GM21528 (cell line): ENCODE measurements around the gene SUPT3H.

Experiments
- ATAC-seq: cut with Tn5 transposase; IDR thresholded peaks from one replicate; pipeline ENCODE4 v1.9.1; 2021; ENCODE audit warnings: mild to moderate bottlenecking, moderate library complexity; ENCODE audit not compliant: unreplicated experiment, low FRiP score

Gene SUPT3H

DNA sequence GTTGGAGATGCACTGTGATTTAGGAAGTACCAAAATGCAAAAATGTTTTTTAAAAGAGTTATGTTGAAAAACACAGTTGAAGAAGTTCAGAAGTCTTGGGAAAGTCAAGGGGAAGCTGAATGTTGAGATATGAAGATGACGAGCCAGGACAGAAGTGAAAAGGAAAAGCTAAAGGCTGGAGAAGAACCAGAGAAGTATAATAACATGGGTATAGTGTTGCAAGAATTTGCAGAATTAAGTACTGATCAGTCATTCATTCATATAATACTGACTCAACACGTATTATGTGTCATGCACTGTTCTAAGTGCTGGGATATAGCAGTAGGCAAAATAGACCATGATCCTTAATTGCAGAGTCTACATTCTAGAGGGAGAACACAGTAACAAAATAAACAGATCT, 557.4 kb downstream of the SUPT3H start:
- ATAC-seq, result no peak

DNA sequence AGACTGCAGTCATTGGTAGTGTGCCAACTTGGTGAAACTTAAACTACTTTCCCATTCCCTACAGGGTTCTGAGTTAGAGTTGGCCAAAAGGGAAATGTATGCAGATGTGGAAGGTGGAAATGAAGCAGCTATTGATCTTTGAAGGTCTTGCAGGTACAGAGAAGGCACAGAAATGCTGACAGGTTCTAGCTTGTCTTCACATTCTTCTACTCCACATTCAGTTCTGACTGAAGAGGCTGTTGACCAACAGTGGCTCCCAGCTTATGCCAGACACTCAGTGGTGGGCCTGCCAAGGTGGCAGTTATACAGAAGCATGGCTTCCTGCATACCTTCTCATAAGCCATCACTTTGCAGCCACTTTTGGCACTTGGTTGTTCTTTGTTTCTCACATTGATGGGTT, 566.3 kb downstream of the SUPT3H start:
- ATAC-seq, result no peak

DNA sequence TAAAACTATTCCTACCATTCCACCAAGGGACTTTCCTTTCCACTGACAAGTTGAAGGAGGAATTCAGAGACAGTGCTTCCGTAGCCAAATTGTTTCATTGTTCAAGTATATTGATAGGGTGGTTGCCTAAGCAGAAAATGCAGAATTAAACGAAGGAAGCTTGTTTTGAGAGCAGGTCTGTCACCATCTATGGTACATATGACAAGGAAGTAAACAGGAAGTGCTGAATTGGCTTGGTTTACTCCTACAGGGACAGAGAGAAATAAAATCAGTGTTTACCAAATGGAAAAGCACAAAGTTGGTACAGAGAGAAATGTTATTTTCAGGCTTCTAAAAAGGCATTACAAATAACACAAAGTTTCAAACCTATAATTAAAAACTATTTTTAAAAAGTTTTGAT, 568.5 kb downstream of the SUPT3H start:
- no peak for ATAC-seq

DNA sequence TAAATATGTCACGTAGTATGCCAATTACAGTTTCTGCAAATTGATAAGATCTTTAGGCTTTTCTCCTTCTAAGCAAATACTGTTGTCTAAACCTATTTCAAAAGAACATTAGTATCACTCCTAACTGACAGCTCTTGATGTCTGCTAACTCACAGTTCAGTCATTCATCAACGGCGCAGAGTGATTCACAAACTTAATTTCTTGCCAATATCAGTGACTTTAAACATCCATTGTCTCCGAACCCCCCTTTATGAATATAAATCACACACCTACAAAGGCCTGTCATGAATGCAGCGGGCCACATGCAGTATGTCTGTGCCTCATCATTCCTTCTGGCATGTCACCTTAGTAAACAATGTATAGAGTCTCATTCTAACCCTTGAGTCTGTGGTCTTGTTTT, 569.6 kb downstream of the SUPT3H start:
- ATAC-seq, result no peak

DNA sequence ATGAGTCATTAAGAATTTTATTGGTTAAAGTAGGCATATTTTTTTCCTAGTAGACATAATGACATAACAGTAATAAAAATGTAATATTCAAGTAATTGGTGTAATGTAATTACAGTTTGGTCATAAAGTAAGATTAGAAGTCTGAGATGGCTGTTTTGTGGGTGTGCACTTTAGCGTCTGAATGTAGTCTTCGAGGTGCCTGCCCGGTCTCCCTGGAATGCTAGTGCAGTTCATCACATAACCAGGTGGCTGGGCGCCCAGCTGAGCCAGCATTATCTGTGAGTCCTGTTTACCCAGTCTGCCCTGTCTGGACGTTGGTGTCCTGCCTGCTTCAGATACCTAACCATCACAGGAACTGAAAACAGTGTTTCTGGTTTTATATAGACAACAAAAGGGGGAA, 571.1 kb downstream of the SUPT3H start:
- ATAC-seq, result no peak

DNA sequence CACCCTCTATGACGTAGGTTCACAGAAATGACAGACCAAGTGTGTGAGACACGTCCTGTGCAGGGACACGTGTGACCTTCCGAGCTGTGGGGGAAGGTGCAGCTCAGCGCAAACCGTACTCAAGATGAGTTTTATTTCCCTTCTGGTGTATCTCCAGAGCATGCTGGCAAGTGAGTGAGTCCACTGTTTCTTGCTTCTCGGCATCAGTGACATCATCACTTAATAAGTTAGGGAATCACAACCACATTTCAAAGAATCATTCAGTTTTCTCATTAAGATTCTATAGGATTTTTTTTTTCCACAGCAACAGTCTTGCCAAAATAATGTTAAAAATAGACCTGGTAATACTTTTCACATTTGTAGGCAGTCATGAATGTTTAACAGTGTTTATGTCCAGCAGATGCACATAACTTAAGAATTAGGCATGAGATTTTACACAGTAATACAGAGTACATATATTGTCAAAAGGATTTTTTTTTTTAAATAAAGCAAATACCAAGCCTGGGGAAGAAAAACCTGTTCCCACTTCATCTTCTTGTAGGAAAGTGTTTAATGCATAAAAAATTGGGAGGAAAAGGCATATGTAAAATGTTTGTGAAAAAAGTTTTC, 572.4 kb downstream of the SUPT3H start:
- ATAC-seq, result no peak

DNA sequence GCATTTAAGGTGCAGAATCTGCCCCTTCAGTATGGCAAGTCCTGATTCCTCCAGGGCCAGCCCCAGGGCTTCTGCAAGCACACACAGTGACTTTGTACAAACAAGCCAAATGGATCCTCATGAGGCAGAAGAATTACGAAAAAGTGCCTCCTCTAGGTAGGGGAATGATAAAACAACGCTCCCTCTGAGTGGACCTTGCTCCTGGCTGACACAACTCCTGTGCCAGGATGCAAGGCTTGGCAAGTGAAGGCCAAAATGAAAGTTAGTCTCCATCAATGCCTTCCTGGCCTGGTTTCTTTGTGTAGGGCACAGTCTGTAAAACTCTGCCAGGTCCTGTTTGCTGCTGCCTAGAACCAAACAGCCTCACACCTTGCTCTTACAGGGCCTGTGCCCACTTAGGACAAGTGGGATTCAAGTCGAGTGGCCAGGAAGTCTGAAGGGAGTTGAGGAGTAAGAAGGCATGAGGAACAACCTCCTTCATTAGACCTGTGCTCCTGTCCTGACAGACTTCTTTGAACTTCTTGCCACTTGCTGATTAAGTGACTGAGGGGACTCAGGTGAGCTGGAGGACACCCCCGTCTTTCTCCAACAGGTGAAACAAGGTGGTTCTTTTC, 573.1 kb downstream of the SUPT3H start:
- no peak for ATAC-seq

DNA sequence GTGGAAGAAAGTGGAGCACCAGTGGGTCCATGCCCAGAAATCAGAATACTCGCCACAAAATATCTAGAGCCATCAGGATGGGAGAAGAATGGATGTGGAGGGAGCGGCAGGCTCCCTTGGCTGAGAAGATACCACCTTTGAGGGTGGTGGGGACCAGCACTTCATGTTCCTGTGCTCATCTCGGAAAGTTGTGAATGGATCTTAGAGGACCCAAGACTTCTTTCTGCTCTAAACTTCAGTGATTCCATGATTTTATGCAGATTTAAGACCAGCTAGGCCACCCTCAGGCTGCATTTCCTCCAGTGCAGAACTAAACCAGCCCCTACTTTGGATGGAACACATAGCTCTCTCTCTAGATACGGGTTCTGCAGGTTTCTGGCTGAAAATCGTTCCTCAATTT, 573.7 kb downstream of the SUPT3H start:
- ATAC-seq, result no peak

DNA sequence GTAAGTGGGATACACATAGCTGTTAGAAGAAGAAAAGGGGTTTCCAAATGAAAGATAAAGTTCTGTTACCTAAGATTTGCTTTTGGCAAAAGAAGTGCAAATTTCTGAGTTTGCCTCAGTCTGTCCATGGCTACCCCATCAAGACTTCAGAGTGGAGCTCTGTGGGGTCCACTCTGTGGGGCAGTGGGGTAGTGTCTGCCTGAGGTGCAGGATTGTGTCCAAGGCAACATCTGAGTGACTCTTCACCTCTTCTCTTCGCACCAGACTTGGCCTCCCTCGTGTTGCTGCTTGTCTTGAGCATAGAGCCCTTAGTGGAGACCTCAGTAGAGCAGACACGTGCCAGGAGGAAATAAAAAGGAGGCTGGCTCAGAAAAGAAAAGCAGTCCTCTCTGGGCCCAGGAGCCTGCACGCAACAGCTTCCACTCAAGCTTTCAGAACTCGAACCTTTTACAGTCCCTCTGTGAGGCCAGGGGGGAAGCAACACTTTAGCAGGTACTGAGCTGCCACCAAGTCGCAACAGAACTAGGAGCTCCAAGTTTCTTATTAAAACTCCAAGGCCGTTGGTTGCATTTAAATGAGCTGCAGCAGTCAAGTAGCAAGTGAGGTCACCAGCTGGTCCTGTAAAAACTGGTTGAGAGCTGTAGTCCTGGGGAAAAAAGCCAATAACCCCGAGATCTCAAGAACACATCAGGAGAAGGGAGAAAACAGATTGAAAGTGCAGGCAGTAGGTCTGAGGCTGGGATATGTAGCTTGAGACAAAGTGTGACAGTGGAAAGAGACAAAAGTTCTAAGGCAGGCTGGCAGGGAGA, 576.7 kb downstream of the SUPT3H start:
- no peak for ATAC-seq

DNA sequence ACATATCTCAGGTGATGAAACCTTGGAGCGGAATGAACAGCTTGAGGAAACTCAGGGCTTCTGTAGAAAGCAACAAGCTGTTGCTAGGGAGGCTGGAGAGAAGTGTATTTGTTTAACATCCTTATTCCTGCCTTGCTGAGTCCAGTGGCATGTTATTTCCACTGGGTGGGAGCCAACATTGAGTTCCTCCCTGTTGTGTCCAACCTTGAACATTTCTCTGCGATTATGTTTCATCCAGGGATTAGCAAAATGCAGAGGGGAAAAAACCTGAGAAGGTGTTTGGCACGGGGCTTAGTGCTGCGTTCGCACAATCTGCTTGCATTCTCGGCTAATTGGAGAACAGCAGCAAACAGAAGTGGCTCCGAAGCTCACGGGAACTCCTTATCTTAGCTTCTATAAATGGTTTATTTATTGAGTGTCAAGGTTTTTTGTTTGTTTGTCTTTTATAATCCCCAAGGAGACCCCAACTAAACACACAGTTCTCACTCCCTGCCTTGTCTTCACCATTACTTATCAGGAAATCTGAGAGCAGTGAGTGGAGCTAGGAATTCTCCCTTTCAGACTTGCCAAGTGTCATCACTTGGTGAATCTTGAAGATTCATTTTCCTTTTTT, 577.5 kb downstream of the SUPT3H start:
- ATAC-seq, result no peak

DNA sequence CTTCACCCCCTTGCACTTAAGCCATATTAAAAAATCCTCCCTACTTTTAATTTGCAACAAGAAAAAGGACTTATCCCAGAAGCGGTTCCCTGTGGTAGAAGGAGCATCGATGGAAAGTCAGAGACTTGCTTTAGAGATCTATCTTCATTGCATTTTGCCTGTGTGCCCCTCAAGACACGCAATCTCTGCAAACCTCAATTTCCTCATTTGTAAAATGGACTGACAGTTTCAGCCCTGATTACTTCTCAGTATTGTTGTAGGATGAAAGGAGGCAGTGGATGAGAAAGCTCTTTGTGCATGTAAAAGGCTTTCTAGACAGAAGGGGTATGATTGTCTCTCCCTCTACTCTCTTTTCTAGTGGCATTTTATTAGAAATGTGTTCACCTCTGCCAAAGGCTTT, 580.0 kb downstream of the SUPT3H start:
- no peak for ATAC-seq

DNA sequence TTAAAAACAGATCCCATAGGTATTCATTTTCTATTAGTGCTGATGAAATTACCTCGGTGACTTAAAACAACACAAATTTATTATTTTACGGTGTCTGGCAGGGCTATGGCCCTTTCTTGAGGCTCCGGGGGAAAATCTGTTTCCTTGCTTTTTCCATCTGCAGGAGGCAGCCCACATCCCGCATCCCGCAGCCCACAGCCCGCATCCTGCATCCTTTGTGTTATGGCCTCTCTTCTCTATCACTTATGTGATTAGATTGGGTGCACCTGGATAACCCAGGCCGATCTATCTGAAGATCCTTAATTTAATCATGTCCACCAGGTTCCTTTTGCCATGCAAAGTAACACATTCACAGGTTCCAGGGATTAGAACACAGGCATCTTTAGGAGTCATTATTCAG, 582.4 kb downstream of the SUPT3H start:
- ATAC-seq, result no peak

DNA sequence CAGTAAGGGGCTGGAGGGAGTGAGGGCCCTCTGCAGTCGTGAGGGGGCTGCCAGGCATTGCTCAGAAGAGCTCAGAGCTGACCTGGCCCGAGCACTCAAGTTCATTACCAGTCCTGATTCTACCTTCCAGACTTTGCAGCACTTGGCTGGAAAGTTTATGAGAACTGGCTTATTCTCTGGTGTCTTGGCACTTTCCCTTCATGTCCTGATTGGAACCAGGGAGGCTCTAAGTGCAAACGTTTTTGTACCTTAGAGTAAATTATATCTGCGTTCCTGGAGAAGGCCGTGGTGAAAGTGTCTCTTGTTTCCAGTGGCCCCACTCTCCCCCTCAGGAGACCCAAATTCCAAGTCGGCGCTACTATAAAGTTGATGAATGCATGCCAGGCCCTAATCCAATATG, 587.9 kb downstream of the SUPT3H start:
- no peak for ATAC-seq

DNA sequence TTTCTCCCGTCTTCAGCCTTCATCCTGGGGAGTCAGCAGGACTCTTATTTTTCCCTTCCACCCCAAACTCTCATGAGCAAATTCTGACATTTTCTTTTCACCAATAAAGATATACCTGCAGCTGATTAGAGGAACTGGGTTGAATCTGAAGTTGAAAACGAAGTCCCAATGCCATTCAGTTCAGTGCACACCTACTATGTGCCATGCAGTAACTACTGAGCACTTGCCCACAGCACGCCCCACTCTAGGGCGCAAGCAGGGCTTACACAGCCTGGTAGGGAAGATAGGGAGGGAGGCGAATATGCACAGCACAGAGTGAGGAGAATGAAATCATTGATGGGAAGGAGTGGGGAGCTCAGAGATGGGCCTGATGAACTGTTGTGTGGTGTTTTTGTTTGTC, 588.7 kb downstream of the SUPT3H start:
- no peak for ATAC-seq

DNA sequence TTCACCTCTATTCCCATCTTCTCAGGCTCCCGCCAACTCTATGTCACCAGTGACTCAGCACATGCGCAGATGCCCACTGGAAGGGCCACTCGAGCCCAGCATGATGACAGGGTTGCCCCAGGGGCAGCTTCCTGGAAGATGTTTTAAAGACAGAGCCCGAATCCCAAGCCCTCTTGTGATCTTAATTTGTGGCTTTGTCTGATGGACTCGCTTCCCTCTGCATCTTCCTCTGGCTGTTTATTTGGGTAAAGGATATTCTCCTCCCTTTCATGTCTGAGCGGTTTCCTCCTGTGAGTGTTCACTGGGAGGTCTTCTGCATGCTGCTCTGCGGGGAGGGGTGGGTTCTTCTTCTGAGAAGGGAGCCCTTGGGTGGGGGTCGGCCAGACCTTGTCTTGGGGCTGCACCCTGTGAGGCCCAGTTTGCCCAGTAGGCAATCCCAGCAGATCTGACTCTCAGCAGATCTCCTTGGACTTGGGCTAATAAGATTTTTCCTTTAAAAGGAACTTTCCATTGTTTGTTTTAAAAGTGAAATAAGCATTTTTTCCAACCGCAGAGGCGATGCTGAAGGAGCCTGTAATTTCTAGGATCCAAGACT, 589.2 kb downstream of the SUPT3H start:
- ATAC-seq, result no peak

DNA sequence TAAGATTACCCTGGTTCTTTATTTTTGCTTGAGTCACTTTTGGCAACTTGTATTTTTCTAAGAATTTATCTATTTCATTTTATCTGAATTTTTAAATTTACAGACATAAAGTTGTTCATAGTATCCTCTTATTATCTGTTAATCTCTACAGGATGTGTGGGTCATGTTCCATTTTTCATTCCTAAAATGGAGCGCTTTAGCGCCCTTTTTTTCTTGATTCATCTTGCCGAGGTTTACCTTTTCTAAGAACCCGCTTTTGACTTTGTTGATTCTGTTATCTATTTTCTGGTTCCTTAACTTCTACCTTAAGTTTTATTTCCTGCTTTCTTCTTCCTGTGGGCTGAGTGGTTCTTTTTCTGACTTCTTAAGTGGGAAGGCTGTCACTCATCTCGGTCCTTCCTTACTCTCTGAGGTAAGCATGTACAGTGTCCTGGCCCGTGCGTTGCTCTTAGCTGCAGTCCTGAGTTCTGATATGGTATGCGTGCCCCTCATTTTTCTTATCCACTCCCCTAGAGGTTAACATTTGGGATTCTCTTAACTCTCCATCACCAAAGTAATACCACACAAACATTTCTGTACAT, 590.4 kb downstream of the SUPT3H start:
- ATAC-seq, result no peak

DNA sequence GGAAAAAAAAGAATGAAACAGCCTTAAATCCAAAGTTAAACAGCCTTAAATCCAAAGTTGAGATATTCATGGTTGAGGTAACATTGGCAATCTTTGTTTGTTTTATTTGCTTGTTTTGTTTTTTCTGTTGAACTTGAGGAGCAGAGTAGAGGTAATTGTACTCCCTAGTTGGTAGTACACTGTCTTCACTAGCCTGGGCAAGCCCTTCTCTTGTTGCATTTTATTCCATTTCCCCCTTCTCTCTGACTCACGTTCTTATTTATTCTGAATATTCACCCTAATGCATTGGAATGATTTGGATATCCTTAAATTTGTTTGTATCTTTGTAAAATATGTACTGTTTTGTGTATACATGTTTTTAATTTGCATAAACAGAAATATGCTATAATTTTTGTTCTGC, 592.6 kb downstream of the SUPT3H start:
- no peak for ATAC-seq

DNA sequence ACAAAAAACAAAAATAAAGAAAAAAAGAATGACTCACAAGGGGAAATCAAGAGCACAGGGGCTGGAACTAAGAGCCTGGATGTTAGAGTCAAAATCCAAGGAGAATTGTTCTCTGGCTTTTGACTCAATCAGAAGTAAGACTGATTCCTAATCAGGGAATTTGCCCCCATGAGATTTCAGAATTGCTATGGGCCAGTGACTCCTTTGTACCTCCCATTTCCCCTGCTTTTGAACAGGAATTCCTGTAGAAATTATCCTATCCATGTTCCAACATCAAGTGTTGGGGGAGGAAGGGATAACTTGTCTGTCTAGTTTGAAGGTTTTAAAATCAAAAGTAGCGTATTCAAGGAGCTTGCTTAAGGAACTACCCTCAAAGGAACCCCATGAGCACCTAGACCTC, 593.5 kb downstream of the SUPT3H start:
- no peak for ATAC-seq

DNA sequence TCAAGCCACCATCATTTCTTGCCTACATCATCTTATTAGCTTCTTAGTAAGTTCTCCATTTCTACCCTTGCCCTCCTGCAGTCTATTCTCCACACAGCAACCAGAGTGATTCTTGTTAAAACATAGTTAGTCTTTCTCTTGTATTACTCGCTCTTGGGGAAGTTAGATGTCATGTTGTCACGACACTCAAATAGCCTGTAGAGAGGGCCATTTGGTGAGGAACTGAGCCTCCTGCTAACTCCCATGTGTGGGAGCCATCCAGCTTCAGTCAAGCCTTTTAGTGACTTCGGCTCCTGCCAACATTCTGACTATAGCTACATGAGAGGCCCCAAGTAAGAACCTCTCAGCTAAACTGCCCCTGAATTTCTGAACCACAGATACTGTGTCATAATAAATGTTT, 594.8 kb downstream of the SUPT3H start:
- ATAC-seq, result no peak

DNA sequence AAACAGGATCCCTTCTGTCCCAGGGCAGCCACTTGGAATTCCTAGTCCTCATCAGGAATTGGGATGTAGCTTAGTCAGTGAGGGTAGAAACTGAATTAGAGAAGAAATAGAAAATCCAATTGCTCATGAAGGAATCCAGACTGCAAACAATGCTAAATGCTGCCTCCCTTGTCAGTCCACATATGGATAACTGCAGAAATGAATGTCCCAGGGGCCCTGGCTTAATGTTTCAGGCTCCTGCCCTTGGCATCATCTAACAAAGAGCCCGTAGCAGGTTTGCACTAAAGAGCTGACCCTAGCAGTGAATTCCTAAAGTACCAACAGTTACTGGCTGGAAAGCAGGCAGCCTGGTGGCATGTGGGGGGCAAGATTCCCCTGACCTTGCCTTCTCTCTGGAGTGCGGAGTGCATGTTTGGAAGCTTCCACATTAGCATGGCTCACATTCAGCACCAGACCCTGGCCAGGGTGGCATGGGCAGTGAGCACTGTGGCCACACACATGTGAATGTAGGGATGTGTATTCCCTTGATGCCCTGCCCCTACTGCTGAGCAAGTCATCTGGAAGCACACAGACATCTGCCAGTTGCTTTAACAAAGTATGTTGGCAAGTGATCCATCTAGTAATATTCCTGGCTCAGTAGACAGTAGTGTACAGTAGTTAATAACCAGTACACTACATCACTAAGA, 595.7 kb downstream of the SUPT3H start:
- ATAC-seq, result no peak
